Measurements from ENCODE around the gene COMT. TPM values are rescaled to one million over a fixed set of nuclear protein-coding genes. Genes with fewer than 3 reads are reported as not detected.

COMT gene
- total and polyA plus RNA-seq, 4 donors: 75.3 to 430 (median 146) TPM

DNA sequence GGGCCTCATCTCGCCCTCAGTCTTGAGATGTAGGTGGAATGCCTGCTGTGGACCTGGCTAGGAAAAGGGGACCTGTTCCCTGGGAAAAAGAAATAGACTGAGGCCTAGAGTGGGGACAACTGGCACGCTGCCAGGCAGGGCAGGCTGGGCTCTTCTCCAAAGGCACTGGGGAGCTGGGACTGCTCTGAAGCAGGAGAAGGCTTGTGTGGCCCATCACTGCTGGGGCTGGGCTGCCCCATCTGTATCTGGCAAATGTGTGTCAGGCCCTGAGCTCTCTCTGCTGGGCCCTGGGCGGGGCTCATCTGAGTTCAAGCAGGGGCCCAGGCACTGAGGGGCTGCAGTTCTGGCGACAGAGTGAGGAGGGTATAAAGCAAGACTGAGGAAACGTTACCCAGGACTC lies 42.2 kb downstream of the COMT start:
- no peak overlapping the region for H3K9ac ChIP-seq (ENCODE audit: low read depth in 1 of 2, low read length in 2 of 2)

DNA sequence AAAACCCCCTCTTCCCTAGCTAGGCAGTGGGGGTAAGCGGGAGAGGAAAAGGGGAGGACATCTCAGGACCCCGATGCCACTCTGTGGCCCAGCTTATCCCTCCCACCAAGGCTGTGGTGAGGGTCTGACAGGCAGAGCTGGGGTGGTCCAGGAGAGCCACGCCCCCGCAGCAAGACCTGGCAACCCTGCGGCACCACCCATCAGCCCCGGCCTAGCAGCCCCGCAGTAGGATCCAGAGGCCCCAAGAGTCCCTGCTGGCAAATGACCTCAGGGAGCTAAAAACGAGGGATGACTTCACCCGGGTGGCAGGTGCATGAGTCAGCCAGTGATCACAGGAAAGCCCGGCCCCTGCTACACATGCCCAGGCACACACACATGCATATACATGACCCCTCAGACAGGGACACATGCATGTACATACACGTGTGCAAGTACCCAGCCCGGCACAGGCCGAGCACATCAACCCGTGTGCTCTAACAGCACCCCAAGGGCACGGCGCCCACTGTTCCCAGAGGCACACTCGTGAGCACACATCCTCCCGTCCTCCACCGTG lies 42.7 kb downstream of the COMT start:
- Histone ChIP-seq H3K36me3 (ENCODE audit: control insufficient read depth in 4 of 4, insufficient read depth in 3 of 4, low read depth in 1 of 4, low read length in 3 of 4) (peaks cover 0 to 20% (median under 1%) of the 10 kb centered on the region in 4 donors), H3K27me3 (ENCODE audit: control insufficient read depth in 4 of 4, insufficient read depth in 4 of 4, low read length in 3 of 4) (no peaks in the 10 kb centered on the region), H3K9me3 (ENCODE audit: control insufficient read depth in 4 of 4, low read length in 3 of 4) (no peaks in the 10 kb centered on the region), H3K9ac (ENCODE audit: low read depth in 1 of 2, low read length in 2 of 2) (no peak overlapping the region), H3K4me1 (ENCODE audit: control insufficient read depth in 4 of 4, insufficient read depth in 4 of 4, low read length in 3 of 4) (peaks cover 2 to 23% (median 11%) of the 10 kb centered on the region in 4 donors), H3K4me3 (ENCODE audit: low read depth in 1 of 3, low read length in 3 of 3) (no peak overlapping the region), H3K27ac (ENCODE audit: low read depth in 1 of 2, low read length in 2 of 2) (no peak overlapping the region)
- TF ChIP-seq FOXA1 (IDR thresholded peaks at IDR 0.05) (no peak), JUND (IDR thresholded peaks at IDR 0.05) (no peak), FOXA2 (IDR thresholded peaks at IDR 0.05) (no peak), GABPA (IDR thresholded peaks at IDR 0.05 in 1 of 2, conservative IDR thresholded peaks at IDR 0.05 in 1 of 2) (no peak), HNF4A (conservative IDR thresholded peaks at IDR 0.05) (no peak)
- TF ChIP-seq, protein P1, sequence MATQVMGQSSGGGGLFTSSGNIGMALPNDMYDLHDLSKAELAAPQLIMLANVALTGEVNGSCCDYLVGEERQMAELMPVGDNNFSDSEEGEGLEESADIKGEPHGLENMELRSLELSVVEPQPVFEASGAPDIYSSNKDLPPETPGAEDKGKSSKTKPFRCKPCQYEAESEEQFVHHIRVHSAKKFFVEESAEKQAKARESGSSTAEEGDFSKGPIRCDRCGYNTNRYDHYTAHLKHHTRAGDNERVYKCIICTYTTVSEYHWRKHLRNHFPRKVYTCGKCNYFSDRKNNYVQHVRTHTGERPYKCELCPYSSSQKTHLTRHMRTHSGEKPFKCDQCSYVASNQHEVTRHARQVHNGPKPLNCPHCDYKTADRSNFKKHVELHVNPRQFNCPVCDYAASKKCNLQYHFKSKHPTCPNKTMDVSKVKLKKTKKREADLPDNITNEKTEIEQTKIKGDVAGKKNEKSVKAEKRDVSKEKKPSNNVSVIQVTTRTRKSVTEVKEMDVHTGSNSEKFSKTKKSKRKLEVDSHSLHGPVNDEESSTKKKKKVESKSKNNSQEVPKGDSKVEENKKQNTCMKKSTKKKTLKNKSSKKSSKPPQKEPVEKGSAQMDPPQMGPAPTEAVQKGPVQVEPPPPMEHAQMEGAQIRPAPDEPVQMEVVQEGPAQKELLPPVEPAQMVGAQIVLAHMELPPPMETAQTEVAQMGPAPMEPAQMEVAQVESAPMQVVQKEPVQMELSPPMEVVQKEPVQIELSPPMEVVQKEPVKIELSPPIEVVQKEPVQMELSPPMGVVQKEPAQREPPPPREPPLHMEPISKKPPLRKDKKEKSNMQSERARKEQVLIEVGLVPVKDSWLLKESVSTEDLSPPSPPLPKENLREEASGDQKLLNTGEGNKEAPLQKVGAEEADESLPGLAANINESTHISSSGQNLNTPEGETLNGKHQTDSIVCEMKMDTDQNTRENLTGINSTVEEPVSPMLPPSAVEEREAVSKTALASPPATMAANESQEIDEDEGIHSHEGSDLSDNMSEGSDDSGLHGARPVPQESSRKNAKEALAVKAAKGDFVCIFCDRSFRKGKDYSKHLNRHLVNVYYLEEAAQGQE (IDR thresholded peaks at IDR 0.05): no peak
- TF ChIP-seq, protein P2, sequence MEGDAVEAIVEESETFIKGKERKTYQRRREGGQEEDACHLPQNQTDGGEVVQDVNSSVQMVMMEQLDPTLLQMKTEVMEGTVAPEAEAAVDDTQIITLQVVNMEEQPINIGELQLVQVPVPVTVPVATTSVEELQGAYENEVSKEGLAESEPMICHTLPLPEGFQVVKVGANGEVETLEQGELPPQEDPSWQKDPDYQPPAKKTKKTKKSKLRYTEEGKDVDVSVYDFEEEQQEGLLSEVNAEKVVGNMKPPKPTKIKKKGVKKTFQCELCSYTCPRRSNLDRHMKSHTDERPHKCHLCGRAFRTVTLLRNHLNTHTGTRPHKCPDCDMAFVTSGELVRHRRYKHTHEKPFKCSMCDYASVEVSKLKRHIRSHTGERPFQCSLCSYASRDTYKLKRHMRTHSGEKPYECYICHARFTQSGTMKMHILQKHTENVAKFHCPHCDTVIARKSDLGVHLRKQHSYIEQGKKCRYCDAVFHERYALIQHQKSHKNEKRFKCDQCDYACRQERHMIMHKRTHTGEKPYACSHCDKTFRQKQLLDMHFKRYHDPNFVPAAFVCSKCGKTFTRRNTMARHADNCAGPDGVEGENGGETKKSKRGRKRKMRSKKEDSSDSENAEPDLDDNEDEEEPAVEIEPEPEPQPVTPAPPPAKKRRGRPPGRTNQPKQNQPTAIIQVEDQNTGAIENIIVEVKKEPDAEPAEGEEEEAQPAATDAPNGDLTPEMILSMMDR (IDR thresholded peaks at IDR 0.05; ENCODE audit: low read depth, low read length, missing input control): no peak
- DNase-seq (ENCODE audit: low spot score): no peak
- 86% methylated on average over 19 of the region's 19 CpGs for WGBS

More for the DNA sequence above, 42.2 kb downstream of the COMT start:
- DNase-seq (ENCODE audit: low spot score): no peak
- H3K4me3 ChIP-seq (ENCODE audit: low read depth in 1 of 3, low read length in 3 of 3): no peak overlapping the region
- peaks cover 2 to 23% (median 8%) of the 10 kb centered on the region in 4 donors for H3K4me1 ChIP-seq (ENCODE audit: control insufficient read depth in 4 of 4, insufficient read depth in 4 of 4, low read length in 3 of 4)
- 76% methylated on average over 5 of the region's 5 CpGs for WGBS
- TF ChIP-seq HNF4A (conservative IDR thresholded peaks at IDR 0.05): no peak
- TF ChIP-seq, protein P3, sequence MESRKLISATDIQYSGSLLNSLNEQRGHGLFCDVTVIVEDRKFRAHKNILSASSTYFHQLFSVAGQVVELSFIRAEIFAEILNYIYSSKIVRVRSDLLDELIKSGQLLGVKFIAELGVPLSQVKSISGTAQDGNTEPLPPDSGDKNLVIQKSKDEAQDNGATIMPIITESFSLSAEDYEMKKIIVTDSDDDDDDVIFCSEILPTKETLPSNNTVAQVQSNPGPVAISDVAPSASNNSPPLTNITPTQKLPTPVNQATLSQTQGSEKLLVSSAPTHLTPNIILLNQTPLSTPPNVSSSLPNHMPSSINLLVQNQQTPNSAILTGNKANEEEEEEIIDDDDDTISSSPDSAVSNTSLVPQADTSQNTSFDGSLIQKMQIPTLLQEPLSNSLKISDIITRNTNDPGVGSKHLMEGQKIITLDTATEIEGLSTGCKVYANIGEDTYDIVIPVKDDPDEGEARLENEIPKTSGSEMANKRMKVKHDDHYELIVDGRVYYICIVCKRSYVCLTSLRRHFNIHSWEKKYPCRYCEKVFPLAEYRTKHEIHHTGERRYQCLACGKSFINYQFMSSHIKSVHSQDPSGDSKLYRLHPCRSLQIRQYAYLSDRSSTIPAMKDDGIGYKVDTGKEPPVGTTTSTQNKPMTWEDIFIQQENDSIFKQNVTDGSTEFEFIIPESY (IDR thresholded peaks at IDR 0.05): no peak
- no peak for TF ChIP-seq NR2F2 (IDR thresholded peaks at IDR 0.05)
- TF ChIP-seq, protein P1 (IDR thresholded peaks at IDR 0.05): no peak
- no peak for TF ChIP-seq GABPA (IDR thresholded peaks at IDR 0.05 in 1 of 2, conservative IDR thresholded peaks at IDR 0.05 in 1 of 2)
- TF ChIP-seq RAD21 (IDR thresholded peaks at IDR 0.05): no peak
- peaks cover 0 to 25% (median 4%) of the 10 kb centered on the region in 4 donors for H3K36me3 ChIP-seq (ENCODE audit: control insufficient read depth in 4 of 4, insufficient read depth in 3 of 4, low read depth in 1 of 4, low read length in 3 of 4)
- H3K27me3 ChIP-seq (ENCODE audit: control insufficient read depth in 4 of 4, insufficient read depth in 4 of 4, low read length in 3 of 4): no peaks in the 10 kb centered on the region
- no peak overlapping the region for H3K27ac ChIP-seq (ENCODE audit: low read depth in 1 of 2, low read length in 2 of 2)
- no peaks in the 10 kb centered on the region for H3K9me3 ChIP-seq (ENCODE audit: control insufficient read depth in 4 of 4, low read length in 3 of 4)

Measured in liver (tissue), 9 donors.